SK-N-MC (cell line): ENCODE results near the gene SERPINA4.

Source experiments
- EZH2 ChIP-seq: fragments of 200-600 bp; sonication (generic); IDR thresholded peaks from one replicate; pipeline ENCODE4 v1.6.1; 2017; ENCODE audit warnings: antibody characterized with exemption
- FOXP2 ChIP-seq: optimal IDR thresholded peaks from 2 replicates; pipeline ENCODE3; 2011; ENCODE audit warnings: mild to moderate bottlenecking, moderate library complexity; ENCODE audit not compliant: insufficient read depth; ENCODE audit errors: extremely low read length, control extremely low read depth
- POLR2AphosphoS5 ChIP-seq: IDR thresholded peaks from 2 replicates; pipeline ENCODE4 v1.6.1; 2012; ENCODE audit warnings: mild to moderate bottlenecking, low read depth, low read length, borderline replicate concordance

DNA sequence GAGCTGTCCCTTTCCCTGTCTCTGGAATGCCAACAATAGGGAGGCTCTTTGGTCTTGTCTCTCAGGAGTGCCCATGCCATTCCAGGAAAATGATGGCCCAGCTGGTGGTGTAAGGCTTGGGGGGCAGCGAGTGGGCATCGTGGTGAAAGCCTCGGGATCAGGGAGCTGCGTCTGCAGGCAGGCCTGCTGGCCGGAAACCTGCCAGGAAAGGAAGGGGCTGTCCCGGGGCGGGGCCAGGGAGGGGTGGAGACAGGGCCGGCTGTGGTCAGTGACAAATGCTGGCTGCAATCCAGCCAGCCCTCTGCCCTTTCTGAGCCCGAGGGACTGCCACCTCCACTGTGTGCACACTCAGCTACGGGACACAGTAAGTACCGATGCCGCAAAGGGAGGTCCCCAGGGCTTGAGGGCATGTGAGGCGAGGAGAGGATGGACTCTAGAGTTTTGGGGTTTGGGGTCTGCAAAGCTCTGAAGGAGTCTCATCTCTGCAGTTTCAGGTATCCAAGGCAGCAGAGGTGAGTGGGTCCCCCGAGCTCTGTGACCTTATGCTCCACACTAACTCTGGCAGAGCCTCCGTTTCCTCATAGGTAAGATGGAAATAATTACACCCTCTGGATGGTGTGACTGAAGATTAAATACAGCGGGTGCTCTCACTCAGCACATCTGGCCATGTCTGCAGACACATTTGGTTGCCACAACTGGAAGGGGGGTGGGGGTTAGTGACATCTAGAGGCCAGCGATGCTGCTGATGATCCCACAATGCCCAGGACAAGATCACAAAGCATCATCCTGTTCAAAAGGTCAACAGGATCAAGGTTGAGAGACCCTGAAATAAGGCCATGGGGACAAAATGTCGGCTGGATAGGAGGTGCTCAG, 20.1 kb downstream of the SERPINA4 start, which contains the start of gene SERPINA5:
- TF ChIP-seq POLR2AphosphoS5 (no peak), EZH2 (no peak), FOXP2 (no peak)
